Erythroblast (primary cell): ENCODE results near the gene ADARB2.

Experiments
- GATA1 ChIP-seq: IDR thresholded peaks from 2 replicates; pipeline ENCODE4 v1.6.1; 2011; ENCODE audit warnings: low read depth, mild to moderate bottlenecking, control low read depth, low read length, moderate library complexity
- POLR2A ChIP-seq: IDR thresholded peaks from 2 replicates; pipeline ENCODE4 v1.6.1; 2011; ENCODE audit warnings: mild to moderate bottlenecking, low read length

DNA sequence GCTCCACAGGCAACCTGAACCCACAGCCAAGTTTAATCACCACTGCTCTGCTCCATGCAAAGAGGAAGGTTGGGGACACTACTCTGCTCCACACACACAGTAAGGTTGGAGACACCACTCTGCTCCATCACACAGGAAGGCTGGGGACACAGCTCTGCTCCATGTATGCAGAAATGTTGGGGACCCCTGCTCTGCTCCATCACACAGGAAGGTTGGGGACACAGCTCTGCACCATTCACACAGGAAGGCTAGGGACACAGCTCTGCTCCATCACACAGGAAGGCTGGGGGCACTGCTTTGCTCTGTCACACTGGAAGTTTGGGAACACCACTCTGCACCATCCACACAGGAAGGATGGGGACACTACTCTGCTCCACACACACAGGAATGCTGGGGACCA lies 14.8 kb upstream of the ADARB2 start:
- no peak for TF ChIP-seq POLR2A
- TF ChIP-seq GATA1 = no peak
